Activated CD8-positive, alpha-beta T cell treated with anti-CD3 and anti-CD28 coated beads for 36 hours (primary cell): ENCODE measurements around the gene LRRIQ4. TPM values are rescaled to one million over a fixed set of nuclear protein-coding genes. Genes with fewer than 3 reads are reported as not detected.

ENCODE experiments used
- ATAC-seq: fragments of 200-7000 bp; cut with Tn5 transposase; one replicate; pipeline ENCODE4 v1.10.0; 2021; ENCODE audit warnings: mild to moderate bottlenecking, moderate library complexity
- CTCF ChIA-PET: fragments of 350-600 bp; sonication (Branson Sonifier 250); formaldehyde crosslinking; loops from one replicate; lab custom pipeline; 2021; ENCODE audit warnings: antibody characterized with exemption; lab: Charles Lee
- POLR2A ChIA-PET: fragments of 350-600 bp; sonication (Branson Sonifier 250); formaldehyde crosslinking; loops from one replicate; lab custom pipeline; 2021; ENCODE audit warnings: antibody characterized with exemption; lab: Charles Lee
- DNase-seq: peaks from one replicate; pipeline ENCODE4 v3.0.0-alpha.2; 2020
- H3K27ac Mint-ChIP-seq: one replicate; pipeline ENCODE4 v1.8.0; 2021; ENCODE audit warnings: mild to moderate bottlenecking, mixed read lengths
- H3K27me3 Mint-ChIP-seq: one replicate; pipeline ENCODE4 v1.8.0; 2021; ENCODE audit warnings: mixed read lengths
- H3K36me3 Mint-ChIP-seq: one replicate; pipeline ENCODE4 v1.8.0; 2021; ENCODE audit warnings: low read depth, mixed read lengths
- H3K4me1 Mint-ChIP-seq: one replicate; pipeline ENCODE4 v1.8.0; 2021; ENCODE audit warnings: low read depth, mixed read lengths
- H3K4me3 Mint-ChIP-seq: one replicate; pipeline ENCODE4 v1.8.0; 2021; ENCODE audit warnings: mild to moderate bottlenecking, moderate library complexity, mixed read lengths
- H3K9me3 Mint-ChIP-seq: one replicate; pipeline ENCODE4 v1.8.0; 2021; ENCODE audit warnings: mixed read lengths
- CTCF ChIP-seq: fragments of 200-600 bp; IDR thresholded peaks from one replicate; pipeline ENCODE4 v1.8.0; 2022; ENCODE audit warnings: antibody characterized with exemption, mild to moderate bottlenecking
- intact Hi-C: fragments of 100-400 bp; cut with micrococcal nuclease; formaldehyde crosslinking; loops from one replicate; pipeline ENCODE4 v1.10.0; 2022
- total RNA-seq, 2 experiments: library from RNA; stranded (reverse); gene quantifications; one replicate each; pipeline ENCODE4 v1.2.3, GENCODE V29; 2021

Gene LRRIQ4
- total RNA-seq, 2 experiments from 2014 or later = 0.18 TPM; not detected in 1

- DNase-seq = peak; percentile 95
- Mint-ChIP-seq H3K27ac (peak within 1 kb of the TSS; percentile 99), H3K4me1 (peaks cover 31% of the 10 kb centered on the region), H3K4me3 (peak within 1 kb of the TSS; percentile 94), H3K27me3 (no peaks in the 10 kb centered on the region), H3K9me3 (no peaks in the 10 kb centered on the region), H3K36me3 (peaks cover 37% of the 10 kb centered on the region)
- TF ChIP-seq CTCF = no peak
- intact Hi-C loops = loop anchor here (1.0 to 2.0 kb wide), 2 partner anchors 10 to 40 kb away; partner anchors contain the start of genes LRRC34 and LRRIQ4
- CTCF ChIA-PET = interaction anchor here (0.6 to 3.3 kb wide), 6 partner anchors 10 to 897 kb away, joined by 3 to 20 read pairs (median 5); partner anchors contain the start of genes LRRC34 and LRRIQ4
- ATAC-seq = peak; percentile 81
- POLR2A ChIA-PET = interaction anchor here (1.0 to 3.3 kb wide), 11 partner anchors 9 to 408 kb away, joined by 3 to 34 read pairs (median 5); partner anchors contain the start of genes LRRC34, LRRIQ4, PHC3 and SEC62
These were observed 39.5 kb upstream of the LRRIQ4 start, which contains the start of gene MYNN for GRCh38 chr3:169772897-169773816. Gene MYNN, plus strand, starts transcription at chr3:169773396. Its CDS starts 900 bp downstream, at chr3:169774296.

- Mint-ChIP-seq H3K4me1 (peaks cover 38% of the 10 kb centered on the region), H3K27me3 (no peaks in the 10 kb centered on the region), H3K9me3 (no peaks in the 10 kb centered on the region), H3K4me3 (peak overlapping the region; percentile 94), H3K36me3 (peaks cover 43% of the 10 kb centered on the region), H3K27ac (peak overlapping the region; percentile 99)
- no peak for ATAC-seq
- POLR2A ChIA-PET = interaction anchor here (1.0 to 3.3 kb wide), 4 partner anchors 8 to 193 kb away, joined by 4 to 34 read pairs (median 10); partner anchors contain the start of genes SEC62 and TERC
- TF ChIP-seq CTCF = no peak
- CTCF ChIA-PET = interaction anchor here (1.0 to 3.3 kb wide), 3 partner anchors 11 to 37 kb away, joined by 3 to 17 read pairs (median 7); partner anchors contain the start of genes LRRC34 and LRRIQ4
- intact Hi-C loops = no loop called here
- DNase-seq = no peak
These were observed 38.5 kb upstream of the LRRIQ4 start for GRCh38 chr3:169774186-169774585.

- Mint-ChIP-seq H3K4me1 (peaks cover 59% of the 10 kb centered on the region), H3K4me3 (no peak overlapping the region), H3K36me3 (peaks cover 67% of the 10 kb centered on the region), H3K27me3 (no peaks in the 10 kb centered on the region), H3K27ac (no peak overlapping the region), H3K9me3 (no peaks in the 10 kb centered on the region)
- ATAC-seq (no peak), DNase-seq (no peak)
- ChIA-PET CTCF (interaction anchor here (1.1 to 1.9 kb wide), 2 partner anchors 35 to 189 kb away, joined by 3 read pairs; partner anchors contain the start of genes LRRC34, LRRIQ4 and SEC62), POLR2A (interaction anchor here (0.6 to 1.8 kb wide), 3 partner anchors 14 to 370 kb away, joined by 3 to 5 read pairs (median 3); partner anchors contain the start of gene TERC)
- no peak for TF ChIP-seq CTCF
- intact Hi-C loops = no loop called here
These were observed 34.8 kb upstream of the LRRIQ4 start for GRCh38 chr3:169777822-169778221.

GRCh38 chr3:169780742-169781141, 31.9 kb upstream of the LRRIQ4 start:
- Mint-ChIP-seq H3K36me3 (peaks cover 50% of the 10 kb centered on the region), H3K27ac (peak overlapping the region; percentile 84), H3K4me1 (peaks cover 45% of the 10 kb centered on the region), H3K9me3 (no peaks in the 10 kb centered on the region), H3K4me3 (no peak overlapping the region), H3K27me3 (no peaks in the 10 kb centered on the region)
- ATAC-seq (peak; percentile 45), DNase-seq (peak; percentile 25)
- intact Hi-C loops = no loop called here
- ChIA-PET CTCF (interaction anchor here (0.7 kb wide), 1 partner anchor 13 kb away, joined by 3 read pairs; no protein-coding TSS in a partner anchor), POLR2A (no interaction called here)
- TF ChIP-seq CTCF = no peak
